Ramos (cell line): Measurements from ENCODE around the gene PTAR1.

Experiments used
- in situ Hi-C: fragments of 300-500 bp; cut with MboI; formaldehyde crosslinking; loops from one replicate; pipeline ENCODE4 v1.14.3; 2022; ENCODE audit warnings: low sequenced_read_pairs; ENCODE audit not compliant: unreplicated experiment

The PTAR1 gene

GRCh38 chr9:69675563-69675962 is 84.2 kb downstream of the PTAR1 start:
- in situ Hi-C loops: no loop called here

GRCh38 chr9:69674716-69675438 is 84.9 kb downstream of the PTAR1 start:
- in situ Hi-C loops: no loop called here

- in situ Hi-C loops: no loop called here
Measured at GRCh38 chr9:69674112-69674685, 85.6 kb downstream of the PTAR1 start.

GRCh38 chr9:69673311-69673640 is 86.5 kb downstream of the PTAR1 start:
- in situ Hi-C loops: no loop called here

GRCh38 chr9:69672596-69673310 is 87.1 kb downstream of the PTAR1 start:
- in situ Hi-C loops: no loop called here

DNA sequence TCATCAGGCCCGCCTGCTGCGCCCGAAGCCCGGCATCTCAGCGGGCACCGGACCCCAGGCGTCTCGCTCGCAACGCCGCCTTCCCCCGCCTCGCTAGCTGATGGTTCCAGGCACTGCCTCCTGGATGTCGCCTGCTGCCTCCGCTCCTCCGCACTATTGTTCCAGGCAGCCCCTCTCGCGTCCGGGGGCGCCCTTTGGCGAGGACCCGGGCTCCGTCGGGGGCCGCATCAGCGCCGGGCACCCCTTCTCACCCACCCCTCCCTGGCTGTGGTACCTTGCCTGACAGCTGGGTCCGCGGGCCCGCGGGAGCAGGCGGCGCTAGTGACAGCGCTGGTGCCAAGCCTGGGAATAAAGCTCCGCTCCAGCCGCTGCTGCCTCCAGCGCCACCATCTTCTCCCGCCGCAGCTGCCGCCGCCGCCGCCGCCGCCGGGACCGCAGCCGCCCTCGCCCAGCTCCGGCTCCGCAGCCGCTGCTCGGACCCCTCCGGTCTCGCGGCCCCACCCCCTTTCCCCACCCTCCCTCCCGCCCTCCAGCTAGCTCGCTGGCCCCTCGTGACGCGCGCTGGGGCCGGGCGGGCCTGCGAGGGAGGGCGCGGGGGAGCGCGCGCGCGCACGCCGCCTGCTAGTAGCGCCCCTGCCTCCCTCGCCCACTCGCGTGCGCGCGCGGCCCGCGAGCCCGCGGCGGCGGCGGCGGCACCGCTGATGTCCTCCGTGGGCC is 87.8 kb downstream of the PTAR1 start, which contains the start of gene APBA1:
TSS of gene APBA1 (minus strand) at position 493 of the 717 bp plus-strand sequence.
- in situ Hi-C loops: no loop called here

DNA sequence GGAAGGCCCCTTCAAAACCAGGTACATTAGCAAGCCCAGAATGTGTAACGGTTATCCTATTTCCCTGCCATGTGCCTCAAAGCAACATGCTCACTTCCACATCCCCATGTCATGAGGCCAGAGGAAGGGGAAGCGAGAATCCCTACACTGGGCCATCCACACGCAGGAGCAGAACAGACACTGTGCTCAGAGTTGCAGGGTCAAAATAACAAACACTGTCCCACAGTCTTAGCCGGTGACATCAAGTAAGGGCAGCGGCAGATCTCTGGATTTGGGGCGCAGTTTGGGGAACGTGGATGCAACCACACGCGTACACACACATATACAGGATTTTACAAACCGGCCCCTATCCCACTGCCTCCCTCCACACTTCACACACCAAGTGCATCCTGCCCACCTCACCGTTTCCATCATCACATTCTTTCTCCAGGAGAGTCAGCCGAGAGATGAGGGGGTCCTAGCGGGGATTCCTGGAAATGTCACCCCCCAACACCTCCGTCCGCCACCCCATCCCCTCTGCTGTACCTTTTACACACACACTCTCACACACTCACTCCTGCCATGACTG is 88.4 kb downstream of the PTAR1 start:
- in situ Hi-C loops: no loop called here

GRCh38 chr9:69667306-69667705 is 92.5 kb downstream of the PTAR1 start:
- in situ Hi-C loops: no loop called here

GRCh38 chr9:69660304-69660703 is 99.5 kb downstream of the PTAR1 start:
- in situ Hi-C loops: no loop called here
